HepG2 (cell line): ENCODE results near the gene HYDIN.

Experiments used
- CEBPG ChIP-seq: IDR thresholded peaks from 2 replicates; pipeline ENCODE4 v1.6.1; 2016
- MAZ ChIP-seq, 2 experiments: sonication (generic) in 1 of 2; formaldehyde crosslinking in 1 of 2; IDR thresholded peaks; 2 replicates each; pipeline versions ENCODE4 v1.5.0 to v1.6.1; 2012 to 2020; ENCODE audit warnings: low read depth in 2 of 2, mild to moderate bottlenecking in 2 of 2, borderline replicate concordance in 1 of 2, improper control_type of control experiment in 1 of 2, low read length in 1 of 2, missing genetic modification reagents in 1 of 2, moderate library complexity in 1 of 2
- POLR2AphosphoS2 ChIP-seq: IDR thresholded peaks from 2 replicates; pipeline ENCODE4 v1.6.1; 2011; ENCODE audit warnings: low read depth, low read length, improper control_type of control experiment
- ZBTB43 ChIP-seq: sonication (generic); formaldehyde crosslinking; conservative IDR thresholded peaks from 2 replicates; pipeline ENCODE4 v1.4.0; 2020; ENCODE audit warnings: missing genetic modification reagents
- ZNF138 ChIP-seq: sonication (generic); formaldehyde crosslinking; IDR thresholded peaks from 2 replicates; pipeline ENCODE4 v1.5.0; 2020; ENCODE audit warnings: mild to moderate bottlenecking, low read depth, missing genetic modification reagents

- TF ChIP-seq POLR2AphosphoS2 (no peak), CEBPG (CRISPR knock-in tag) (no peak), ZBTB43 (CRISPR knock-in tag) (no peak), MAZ (IDR thresholded peaks at IDR 0.05; ENCODE audit: borderline replicate concordance, low read depth, low read length) (no peak), MAZ (CRISPR knock-in tag; IDR thresholded peaks at IDR 0.05; ENCODE audit: low read depth) (no peak), ZNF138 (CRISPR knock-in tag) (no peak)
These were observed 42.9 kb upstream of the HYDIN start for GRCh38 chr16:71273384-71273783.
